D341Med (cell line): ENCODE measurements around the gene DGCR2.

Source experiments
- DNase-seq: peaks from one replicate; pipeline ENCODE4 v3.0.0; 2012; ENCODE audit warnings: low spot score

DGCR2 gene

GRCh38 chr22:19126309-19127273 lies 4.4 kb upstream of the DGCR2 start:
- DNase-seq: no peak

DNA sequence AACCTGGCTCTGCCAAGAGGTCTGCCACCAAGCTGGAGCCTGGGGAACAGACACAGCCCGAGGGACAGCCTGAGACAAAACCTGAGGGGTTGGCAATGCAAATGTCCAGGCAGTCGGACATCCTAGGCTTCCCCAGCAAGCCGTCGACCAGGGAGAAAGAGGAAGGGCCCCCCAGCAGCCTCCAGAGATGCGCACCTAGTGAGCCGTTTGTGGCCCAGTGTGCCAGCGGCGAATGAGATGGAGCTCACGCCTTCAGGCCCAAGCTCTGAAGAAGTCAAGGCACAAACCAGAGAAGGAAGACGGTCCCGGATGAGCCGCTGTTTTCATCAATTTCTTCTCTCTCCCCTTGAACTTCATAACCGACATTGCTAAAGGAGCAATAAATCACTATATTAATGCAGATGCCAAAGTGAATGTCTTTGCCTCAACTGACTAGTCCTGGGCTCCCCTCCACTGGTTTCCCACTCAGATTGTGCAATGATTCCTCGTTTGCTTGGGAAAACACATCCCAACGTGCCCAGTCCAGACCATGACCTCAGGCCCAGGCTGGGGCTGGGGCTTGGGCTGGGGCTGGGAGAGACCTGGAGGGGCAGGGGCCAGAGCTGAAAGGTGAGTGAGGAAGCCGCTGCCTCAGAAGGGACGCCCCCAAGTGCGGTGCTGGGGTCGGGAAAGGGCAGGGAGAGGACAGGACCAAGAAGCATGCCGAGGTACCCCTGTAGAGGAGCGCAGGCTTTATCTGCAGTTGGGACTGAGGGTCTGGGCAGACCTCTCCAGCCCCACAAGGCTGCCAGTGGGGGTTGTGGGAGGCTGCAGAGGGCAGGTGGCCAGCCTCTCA lies 3.5 kb upstream of the DGCR2 start:
- DNase-seq: no peak

GRCh38 chr22:19125011-19125410 lies 2.8 kb upstream of the DGCR2 start:
- no peak for DNase-seq

DNA sequence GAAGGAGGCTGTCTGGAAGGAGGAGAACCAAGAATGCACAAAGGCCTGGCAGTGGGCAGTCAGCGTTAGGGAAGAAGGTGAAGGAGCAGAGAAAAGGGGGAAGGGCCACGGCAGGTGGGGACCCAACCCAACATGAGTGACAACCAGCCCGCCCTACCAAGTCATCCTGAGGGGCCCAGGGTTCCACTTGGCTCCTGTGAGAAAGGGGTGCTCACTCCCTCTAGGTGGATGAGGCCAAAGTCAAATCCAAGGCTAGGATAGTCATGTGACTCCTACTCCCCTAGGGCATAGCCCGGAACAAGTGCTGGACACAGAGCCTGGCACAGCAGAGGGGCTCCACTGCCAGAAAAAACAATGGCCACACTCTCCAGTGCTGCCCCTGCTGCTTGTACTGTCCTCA lies 2.2 kb upstream of the DGCR2 start:
- DNase-seq: no peak

DNA sequence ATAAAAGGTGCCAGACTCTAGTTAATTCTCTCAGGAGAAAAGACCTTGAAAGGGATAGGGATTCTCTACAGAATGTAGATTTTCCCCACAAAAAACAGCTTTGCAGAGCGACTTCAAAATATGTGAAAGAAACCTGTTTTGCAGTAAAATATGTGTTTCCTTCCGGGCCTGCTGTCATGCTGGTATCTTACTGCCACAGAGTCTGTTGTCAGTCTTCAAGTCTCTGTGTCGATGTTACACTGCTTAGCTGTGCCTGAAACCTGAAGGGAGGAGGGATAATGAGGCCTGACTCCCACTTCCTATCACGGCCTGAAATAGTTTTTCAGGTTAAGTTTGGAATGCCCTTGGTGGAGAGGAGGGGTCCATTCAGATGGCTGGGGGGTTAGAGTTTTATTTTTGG lies 1.7 kb upstream of the DGCR2 start:
- no peak for DNase-seq

DNA sequence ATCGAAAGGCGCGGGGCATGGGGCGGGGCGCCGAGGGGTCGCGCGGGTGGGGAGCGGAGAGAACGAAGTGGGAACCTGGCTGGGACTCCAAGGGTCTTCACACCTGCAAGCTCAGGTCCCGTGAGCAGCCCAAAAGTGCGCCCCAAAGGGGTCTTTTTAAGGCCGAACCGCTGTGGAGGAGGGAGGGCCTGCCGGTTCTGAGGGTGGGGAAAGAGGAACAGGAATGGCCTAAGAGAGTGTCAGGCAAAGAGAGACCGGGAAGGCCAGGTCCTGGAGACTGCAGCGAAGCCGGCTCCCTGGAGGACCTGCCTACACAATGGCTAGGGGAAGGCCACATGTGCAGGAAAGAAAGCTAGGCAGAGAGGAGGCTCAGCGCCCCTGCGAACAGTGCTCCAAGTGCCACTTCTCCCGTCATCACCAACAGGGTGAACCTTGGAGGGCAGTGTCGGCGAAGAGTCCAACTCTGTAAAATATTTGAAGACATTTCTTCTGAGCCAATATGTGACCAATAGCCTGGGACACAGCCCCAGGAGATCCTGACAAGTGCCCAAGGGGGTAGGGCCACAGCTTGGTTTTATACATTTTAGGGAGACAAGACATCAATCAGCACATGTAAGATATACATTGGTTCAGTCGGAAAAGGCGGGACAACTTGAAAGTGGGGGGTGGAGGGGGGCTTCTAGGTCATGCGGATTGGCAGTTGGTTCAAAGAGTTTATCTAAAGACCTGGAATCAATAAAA lies 710 bp upstream of the DGCR2 start:
- no peak for DNase-seq

GRCh38 chr22:19121631-19122142 lies 525 bp downstream of the DGCR2 start:
- DNase-seq: peak; percentile 78

DNA sequence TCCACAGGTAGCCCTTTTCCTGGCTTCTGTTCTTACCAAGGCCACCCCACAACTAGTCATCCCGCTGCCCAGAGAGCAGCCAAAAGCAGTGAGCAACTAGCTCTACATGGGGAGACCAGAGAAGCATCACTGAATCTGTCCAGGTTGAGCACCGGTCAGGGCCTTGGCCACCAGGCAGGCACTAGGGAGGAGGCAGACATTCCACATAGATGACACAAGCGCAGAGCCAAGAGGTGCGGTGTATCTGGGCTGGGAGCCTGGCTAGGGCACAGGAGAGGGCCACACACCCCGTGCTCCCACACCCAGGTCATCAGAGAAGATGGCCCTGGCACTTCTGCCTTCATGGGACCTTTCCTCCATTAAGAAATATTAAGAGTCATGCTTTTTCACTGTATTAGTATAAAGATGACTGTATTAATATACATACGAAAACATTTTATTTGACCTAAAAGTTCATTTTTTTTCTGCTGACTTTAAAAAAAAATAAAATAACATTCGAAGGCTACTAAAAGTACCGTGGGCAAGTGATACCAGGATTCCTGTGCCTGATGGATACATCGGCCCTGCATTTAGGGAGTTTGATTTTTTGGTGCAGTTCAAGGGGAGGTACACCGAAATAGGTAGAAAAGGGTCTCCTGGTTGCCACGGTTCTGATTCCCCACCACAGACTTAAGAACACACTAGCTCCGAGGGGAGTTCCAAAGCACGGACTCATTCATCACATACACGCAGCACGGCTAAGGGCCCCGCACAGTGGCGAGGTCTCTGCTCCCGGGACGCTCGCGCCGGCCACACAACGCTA lies 1.2 kb downstream of the DGCR2 start:
- no peak for DNase-seq

- DNase-seq: no peak
These were observed 2.3 kb downstream of the DGCR2 start for GRCh38 chr22:19119949-19120348.

- no peak for DNase-seq
These were observed 3.8 kb downstream of the DGCR2 start for GRCh38 chr22:19118329-19118880.

DNA sequence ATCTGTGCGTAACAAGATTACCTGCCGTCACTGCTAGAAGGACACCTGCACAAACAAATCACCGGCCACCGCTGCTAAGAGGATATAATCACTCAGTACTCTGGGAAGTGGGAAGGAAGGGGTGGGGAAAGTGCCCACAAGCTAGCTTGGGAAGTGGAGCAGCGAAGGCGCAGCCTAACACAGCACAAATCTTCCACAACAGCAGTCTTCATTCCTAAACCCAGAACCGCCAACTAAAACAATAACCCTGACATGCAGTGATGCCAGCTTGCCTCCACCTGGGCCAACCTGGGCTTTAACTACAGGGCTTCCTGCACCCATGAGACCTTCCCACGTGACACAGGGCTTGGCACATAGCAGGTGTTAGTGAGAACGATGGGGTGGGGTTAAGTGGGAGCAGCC lies 5.1 kb downstream of the DGCR2 start:
- DNase-seq: no peak

DNA sequence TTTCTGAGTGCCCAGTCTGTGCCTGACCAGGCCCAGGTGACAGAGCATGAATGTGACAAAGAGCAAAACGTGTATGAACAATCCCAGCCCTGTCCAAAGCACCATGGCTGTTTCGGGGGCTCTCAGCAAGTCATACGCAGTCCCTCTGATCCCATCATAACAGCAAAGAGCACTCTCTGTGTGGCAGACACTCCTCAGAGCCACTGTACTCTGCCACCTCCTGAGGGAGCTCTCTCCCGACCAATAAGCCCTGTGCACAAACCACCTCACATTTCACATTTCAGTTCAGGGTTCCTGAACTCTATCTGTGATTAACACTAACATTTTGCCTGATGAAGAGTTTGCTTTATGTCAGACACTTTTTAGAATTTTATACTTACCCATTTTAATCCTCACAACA lies 6.6 kb downstream of the DGCR2 start:
- DNase-seq: no peak

- no peak for DNase-seq
These were observed 7.1 kb downstream of the DGCR2 start for GRCh38 chr22:19114984-19115552.

- no peak for DNase-seq
These were observed 8.8 kb downstream of the DGCR2 start for GRCh38 chr22:19113429-19113828.

DNA sequence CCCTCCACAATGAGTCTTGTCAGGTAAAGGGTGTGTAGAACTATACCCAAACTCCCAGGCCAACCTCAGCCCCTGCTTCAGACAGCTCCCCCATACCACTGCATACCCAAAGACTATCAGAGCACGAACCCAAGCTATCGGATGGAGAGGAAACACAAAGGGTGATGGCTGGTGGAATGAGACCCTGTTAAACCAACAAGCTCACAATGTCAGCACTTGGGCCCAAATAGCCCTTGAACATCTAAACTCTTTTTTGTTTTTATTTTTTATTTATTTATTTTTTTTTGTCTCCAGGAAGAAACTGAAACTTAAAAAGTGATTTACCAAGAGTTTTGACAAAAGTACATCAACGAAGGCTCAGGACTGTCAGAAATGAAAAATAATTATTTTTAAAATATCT lies 10.6 kb downstream of the DGCR2 start:
- no peak for DNase-seq

DNA sequence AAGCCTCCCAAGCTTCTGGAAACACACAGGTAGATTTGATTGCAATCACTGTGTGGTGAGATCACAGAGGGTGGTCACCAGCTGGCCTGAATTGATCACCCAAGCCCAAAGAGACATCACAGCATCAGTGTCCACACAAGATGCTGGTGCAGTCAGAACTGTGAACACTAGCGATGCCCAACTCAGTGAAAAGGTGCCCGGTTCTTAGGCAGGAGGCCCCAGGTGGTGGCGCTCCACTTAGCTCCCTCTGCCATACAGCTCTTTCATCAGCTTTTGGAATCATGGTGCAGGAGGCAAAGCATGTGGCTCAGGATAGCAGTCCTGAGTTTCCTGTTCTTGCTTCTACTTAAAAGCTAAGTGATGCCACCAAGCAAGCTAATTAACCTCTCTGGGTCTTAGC lies 11.1 kb downstream of the DGCR2 start:
- DNase-seq: peak; percentile 32

- no peak for DNase-seq
These were observed 11.6 kb downstream of the DGCR2 start for GRCh38 chr22:19110646-19111045.

- DNase-seq: no peak
These were observed 12.2 kb downstream of the DGCR2 start for GRCh38 chr22:19110064-19110458.

- DNase-seq: no peak
These were observed 12.8 kb downstream of the DGCR2 start for GRCh38 chr22:19109198-19110063.

DNA sequence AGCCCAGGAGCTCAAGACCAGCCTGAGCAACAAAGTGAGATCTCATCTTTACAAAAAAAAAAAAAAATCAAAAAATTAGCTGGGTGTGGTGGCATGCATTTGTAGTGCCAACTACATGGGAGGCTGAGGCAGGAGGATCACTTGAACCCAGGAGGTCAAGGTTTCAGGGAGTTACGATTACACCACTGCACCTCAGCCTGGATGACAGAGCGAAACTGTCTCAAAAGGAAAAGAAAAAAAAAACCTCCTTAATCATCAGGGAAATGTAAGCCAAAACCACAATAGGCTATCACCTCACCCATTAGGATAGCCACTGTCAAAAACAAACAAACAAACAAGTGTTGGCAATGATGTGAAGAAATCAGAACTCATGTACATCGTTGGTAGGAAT lies 13.4 kb downstream of the DGCR2 start:
- DNase-seq: no peak
